ENCODE data around the gene PIK3R2.
"Not testable (repeated sequence)": the region's sequence is repeated elsewhere in the genome, so short reads cannot be mapped to it uniquely, and the experiment has no call there.

PIK3R2 gene

GRCh38 chr19:18152817-18153555 is at the start of gene PIK3R2:
Gene PIK3R2, plus strand, starts transcription at chr19:18153163. Its CDS starts 2,717 bp downstream, at chr19:18155880.
- Mint-ChIP-seq H3K4me3 (peak within 1 kb of the TSS; percentile 85), H3K36me3 (ENCODE audit: low read depth) (peaks cover 9% of the 10 kb centered on the region), H3K27me3 (ENCODE audit: low read depth) (no peaks in the 10 kb centered on the region), H3K4me1 (ENCODE audit: low read depth) (peaks cover 20% of the 10 kb centered on the region), H3K9me3 (no peaks in the 10 kb centered on the region), H3K27ac (peak within 1 kb of the TSS; percentile 94)

GRCh38 chr19:18104793-18105131 is 48.2 kb upstream of the PIK3R2 start:
- Mint-ChIP-seq H3K27ac (peak overlapping the region; percentile 31), H3K4me3 (peak overlapping the region; percentile 65), H3K36me3 (ENCODE audit: low read depth) (peaks cover 1% of the 10 kb centered on the region), H3K9me3 (no peaks in the 10 kb centered on the region), H3K27me3 (ENCODE audit: low read depth) (no peaks in the 10 kb centered on the region), H3K4me1 (ENCODE audit: low read depth) (peaks cover 12% of the 10 kb centered on the region)

GRCh38 chr19:18105259-18105658 is 47.7 kb upstream of the PIK3R2 start:
- peaks cover 11% of the 10 kb centered on the region for H3K4me1 Mint-ChIP-seq (ENCODE audit: low read depth)
- H3K4me3 Mint-ChIP-seq; H3K27me3 Mint-ChIP-seq (ENCODE audit: low read depth); H3K27ac Mint-ChIP-seq; H3K9me3 Mint-ChIP-seq; H3K36me3 Mint-ChIP-seq (ENCODE audit: low read depth): not testable (repeated sequence)

- peaks cover 11% of the 10 kb centered on the region for H3K4me1 Mint-ChIP-seq (ENCODE audit: low read depth)
- no peak overlapping the region for H3K27ac Mint-ChIP-seq
- no peak overlapping the region for H3K4me3 Mint-ChIP-seq
- H3K27me3 Mint-ChIP-seq (ENCODE audit: low read depth): no peaks in the 10 kb centered on the region
- no peaks in the 10 kb centered on the region for H3K36me3 Mint-ChIP-seq (ENCODE audit: low read depth)
- no peaks in the 10 kb centered on the region for H3K9me3 Mint-ChIP-seq
These were observed 45.7 kb upstream of the PIK3R2 start for GRCh38 chr19:18107235-18107634.

- Mint-ChIP-seq H3K36me3 (ENCODE audit: low read depth) (no peaks in the 10 kb centered on the region), H3K9me3 (no peaks in the 10 kb centered on the region), H3K27ac (no peak overlapping the region), H3K4me3 (peak overlapping the region; percentile 77), H3K27me3 (ENCODE audit: low read depth) (no peaks in the 10 kb centered on the region), H3K4me1 (ENCODE audit: low read depth) (peaks cover 15% of the 10 kb centered on the region)
These were observed 44.1 kb upstream of the PIK3R2 start for GRCh38 chr19:18108897-18109296.

GRCh38 chr19:18109341-18109732 is 43.6 kb upstream of the PIK3R2 start:
- no peaks in the 10 kb centered on the region for H3K27me3 Mint-ChIP-seq (ENCODE audit: low read depth)
- peaks cover 14% of the 10 kb centered on the region for H3K4me1 Mint-ChIP-seq (ENCODE audit: low read depth)
- peak overlapping the region; percentile 77 for H3K4me3 Mint-ChIP-seq
- H3K27ac Mint-ChIP-seq: peak overlapping the region; percentile 11
- H3K36me3 Mint-ChIP-seq (ENCODE audit: low read depth): no peaks in the 10 kb centered on the region
- H3K9me3 Mint-ChIP-seq: no peaks in the 10 kb centered on the region

- Mint-ChIP-seq H3K4me3 (peak overlapping the region; percentile 77), H3K4me1 (ENCODE audit: low read depth) (peaks cover 9% of the 10 kb centered on the region), H3K27ac (no peak overlapping the region), H3K27me3 (ENCODE audit: low read depth) (no peaks in the 10 kb centered on the region), H3K9me3 (no peaks in the 10 kb centered on the region), H3K36me3 (ENCODE audit: low read depth) (no peaks in the 10 kb centered on the region)
These were observed 43.0 kb upstream of the PIK3R2 start for GRCh38 chr19:18109733-18110608.

GRCh38 chr19:18110609-18111232 is 42.2 kb upstream of the PIK3R2 start:
- Mint-ChIP-seq H3K4me3 (peak overlapping the region; percentile 42), H3K4me1 (ENCODE audit: low read depth) (peaks cover 9% of the 10 kb centered on the region), H3K36me3 (ENCODE audit: low read depth) (no peaks in the 10 kb centered on the region), H3K27ac (no peak overlapping the region), H3K27me3 (ENCODE audit: low read depth) (no peaks in the 10 kb centered on the region), H3K9me3 (no peaks in the 10 kb centered on the region)

GRCh38 chr19:18112989-18113478 is 39.9 kb upstream of the PIK3R2 start:
- no peaks in the 10 kb centered on the region for H3K9me3 Mint-ChIP-seq
- H3K4me1 Mint-ChIP-seq (ENCODE audit: low read depth): peaks cover 14% of the 10 kb centered on the region
- H3K4me3 Mint-ChIP-seq: no peak overlapping the region
- no peaks in the 10 kb centered on the region for H3K36me3 Mint-ChIP-seq (ENCODE audit: low read depth)
- H3K27me3 Mint-ChIP-seq (ENCODE audit: low read depth): no peaks in the 10 kb centered on the region
- no peak overlapping the region for H3K27ac Mint-ChIP-seq

GRCh38 chr19:18113827-18114226 is 39.1 kb upstream of the PIK3R2 start:
- H3K4me3 Mint-ChIP-seq: no peak overlapping the region
- H3K36me3 Mint-ChIP-seq (ENCODE audit: low read depth): no peaks in the 10 kb centered on the region
- no peaks in the 10 kb centered on the region for H3K27me3 Mint-ChIP-seq (ENCODE audit: low read depth)
- no peak overlapping the region for H3K27ac Mint-ChIP-seq
- peaks cover 16% of the 10 kb centered on the region for H3K4me1 Mint-ChIP-seq (ENCODE audit: low read depth)
- H3K9me3 Mint-ChIP-seq: no peaks in the 10 kb centered on the region

- H3K27ac Mint-ChIP-seq: no peak overlapping the region
- no peaks in the 10 kb centered on the region for H3K27me3 Mint-ChIP-seq (ENCODE audit: low read depth)
- no peak overlapping the region for H3K4me3 Mint-ChIP-seq
- no peaks in the 10 kb centered on the region for H3K36me3 Mint-ChIP-seq (ENCODE audit: low read depth)
- H3K9me3 Mint-ChIP-seq: no peaks in the 10 kb centered on the region
- H3K4me1 Mint-ChIP-seq (ENCODE audit: low read depth): peaks cover 19% of the 10 kb centered on the region
These were observed 38.5 kb upstream of the PIK3R2 start for GRCh38 chr19:18114483-18114882.

GRCh38 chr19:18117364-18117691 is 35.6 kb upstream of the PIK3R2 start:
- Mint-ChIP-seq H3K27me3 (ENCODE audit: low read depth) (no peaks in the 10 kb centered on the region), H3K9me3 (no peaks in the 10 kb centered on the region), H3K36me3 (ENCODE audit: low read depth) (peaks cover 4% of the 10 kb centered on the region), H3K4me3 (peak overlapping the region; percentile 71), H3K27ac (peak overlapping the region; percentile 69), H3K4me1 (ENCODE audit: low read depth) (peaks cover 25% of the 10 kb centered on the region)

- Mint-ChIP-seq H3K36me3 (ENCODE audit: low read depth) (peaks cover 8% of the 10 kb centered on the region), H3K4me3 (peak overlapping the region; percentile 93), H3K4me1 (ENCODE audit: low read depth) (peaks cover 23% of the 10 kb centered on the region), H3K27me3 (ENCODE audit: low read depth) (no peaks in the 10 kb centered on the region), H3K27ac (peak overlapping the region; percentile 89), H3K9me3 (no peaks in the 10 kb centered on the region)
These were observed 35.1 kb upstream of the PIK3R2 start for GRCh38 chr19:18117692-18118378.

- H3K4me1 Mint-ChIP-seq (ENCODE audit: low read depth): peaks cover 22% of the 10 kb centered on the region
- peaks cover 10% of the 10 kb centered on the region for H3K36me3 Mint-ChIP-seq (ENCODE audit: low read depth)
- peak overlapping the region; percentile 93 for H3K4me3 Mint-ChIP-seq
- peak overlapping the region; percentile 89 for H3K27ac Mint-ChIP-seq
- no peaks in the 10 kb centered on the region for H3K9me3 Mint-ChIP-seq
- H3K27me3 Mint-ChIP-seq (ENCODE audit: low read depth): no peaks in the 10 kb centered on the region
These were observed 34.4 kb upstream of the PIK3R2 start for GRCh38 chr19:18118420-18119012.

All from T-helper 1 cell treated with Interleukin-12 subunit alpha and Interleukin-12 subunit beta and Interleukin-4 antibody, amounts not matched to agents 30 μg/mL and 1 μg/mL, for 36 hours (primary cell).